ENCODE measurements around the gene PRDX3.
A peak's percentile ranks its signal among the peaks of the same experiment; 100 is the strongest.

The PRDX3 gene

DNA sequence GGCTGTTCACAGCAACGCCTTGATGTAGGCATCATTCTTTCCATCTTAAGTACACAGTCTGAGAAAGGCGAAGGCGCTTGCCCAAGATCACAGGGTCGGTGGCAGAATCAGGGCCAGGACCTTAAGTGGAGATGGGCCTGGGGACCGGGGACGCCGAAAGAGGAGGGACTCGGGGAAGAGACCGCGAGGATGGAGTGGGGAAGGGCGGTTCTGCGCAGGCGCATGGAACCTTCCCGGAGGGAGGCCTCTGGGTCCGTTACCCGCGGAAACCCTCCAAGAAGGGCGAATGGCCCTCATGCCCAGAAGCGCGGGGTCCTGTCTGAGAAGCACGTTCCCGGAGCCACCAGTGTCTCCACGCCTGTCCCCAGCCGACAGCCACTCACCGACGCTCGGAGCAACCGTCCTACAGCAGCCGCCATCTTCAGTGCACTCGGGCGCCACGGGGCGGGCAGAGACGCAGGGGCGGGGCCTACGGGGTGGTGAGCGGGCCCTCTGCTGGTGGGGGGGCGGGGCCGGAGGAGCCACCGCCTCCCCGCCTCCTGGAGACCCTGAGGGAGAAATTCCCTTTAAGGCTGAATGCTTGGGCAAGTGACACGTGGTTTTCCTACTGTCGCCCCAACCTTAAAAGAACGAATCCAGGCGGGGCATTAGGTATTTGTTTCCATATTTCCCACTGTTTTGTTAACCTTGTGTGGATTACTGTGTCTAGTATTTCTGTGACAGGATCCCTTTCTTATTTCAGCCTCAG, at the start of gene PRDX3:
Gene PRDX3, minus strand, starts transcription at position 441 of the 748 bp plus-strand sequence. Its CDS starts 22 bp downstream, at position 419.
- H3K27me3 Mint-ChIP-seq: no peaks in the 10 kb centered on the region
- peaks cover 46% of the 10 kb centered on the region for H3K4me1 Mint-ChIP-seq
- no peaks in the 10 kb centered on the region for H3K9me3 Mint-ChIP-seq
- peak; percentile 87 to 91 for DNase-seq
- peak within 1 kb of the TSS; percentile 98 for H3K27ac Mint-ChIP-seq
- peak; percentile 94 for ATAC-seq
- peak within 1 kb of the TSS; percentile 96 to 100 for H3K4me3 Mint-ChIP-seq

- Mint-ChIP-seq H3K4me1 (peaks cover 13% of the 10 kb centered on the region), H3K27me3 (no peaks in the 10 kb centered on the region), H3K4me3 (no peak overlapping the region), H3K27ac (no peak overlapping the region), H3K9me3 (peaks cover 19 to 20% of the 10 kb centered on the region in 2 donors)
- ATAC-seq (no peak), DNase-seq (no peak)
Observed at GRCh38 chr10:119227825-119228224, 49.2 kb upstream of the PRDX3 start.

GRCh38 chr10:119225083-119225658, 46.6 kb upstream of the PRDX3 start:
- Mint-ChIP-seq H3K27me3 (no peaks in the 10 kb centered on the region), H3K4me3 (no peak overlapping the region), H3K4me1 (peaks cover 25% of the 10 kb centered on the region), H3K27ac (no peak overlapping the region), H3K9me3 (peaks cover 0 to 5% of the 10 kb centered on the region in 2 donors)
- DNase-seq: no peak
- no peak for ATAC-seq

GRCh38 chr10:119222966-119223386, 44.4 kb upstream of the PRDX3 start:
- Mint-ChIP-seq H3K27me3 (no peaks in the 10 kb centered on the region), H3K4me1 (peaks cover 30% of the 10 kb centered on the region), H3K27ac (peak overlapping the region in 1 of 2 donors; percentile 76), H3K9me3 (no peaks in the 10 kb centered on the region), H3K4me3 (no peak overlapping the region)
- DNase-seq (no peak), ATAC-seq (no peak)

DNA sequence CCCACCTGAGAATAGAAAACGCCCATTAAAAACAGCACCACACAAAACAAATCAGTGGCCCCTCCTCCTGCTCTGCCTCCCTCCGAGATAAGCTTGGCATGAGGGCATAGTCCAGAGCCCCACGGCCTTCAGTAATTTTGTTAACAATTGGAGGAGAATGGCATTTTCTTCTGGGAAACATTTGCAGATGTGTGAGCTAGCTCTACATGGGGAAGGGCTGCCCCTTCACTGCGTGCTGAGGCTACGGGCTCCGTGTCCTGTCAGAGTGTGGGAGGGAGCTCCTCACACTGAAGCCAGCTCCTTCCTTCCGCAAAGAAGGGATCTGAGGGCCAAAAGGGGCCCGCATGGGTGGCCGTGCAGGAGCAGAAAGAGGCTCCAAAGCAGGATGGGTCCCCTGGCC, 43.9 kb upstream of the PRDX3 start:
- Mint-ChIP-seq H3K27me3 (no peaks in the 10 kb centered on the region), H3K4me3 (peak overlapping the region in 1 of 2 donors; percentile 61), H3K9me3 (no peaks in the 10 kb centered on the region), H3K27ac (peak overlapping the region in 1 of 2 donors; percentile 76), H3K4me1 (peaks cover 34% of the 10 kb centered on the region)
- no peak for DNase-seq
- ATAC-seq: no peak

- no peaks in the 10 kb centered on the region for H3K27me3 Mint-ChIP-seq
- H3K27ac Mint-ChIP-seq: peak overlapping the region in 1 of 2 donors; percentile 90
- no peaks in the 10 kb centered on the region for H3K9me3 Mint-ChIP-seq
- peak overlapping the region in 1 of 2 donors; percentile 46 for H3K4me3 Mint-ChIP-seq
- DNase-seq (no peak), ATAC-seq (peak; percentile 68)
- peaks cover 38% of the 10 kb centered on the region for H3K4me1 Mint-ChIP-seq
Observed at GRCh38 chr10:119221666-119222065, 43.1 kb upstream of the PRDX3 start.

- Mint-ChIP-seq H3K9me3 (no peaks in the 10 kb centered on the region), H3K4me3 (no peak overlapping the region), H3K27ac (no peak overlapping the region), H3K27me3 (no peaks in the 10 kb centered on the region), H3K4me1 (peaks cover 38% of the 10 kb centered on the region)
- DNase-seq (no peak), ATAC-seq (no peak)
Observed at GRCh38 chr10:119221201-119221600, 42.6 kb upstream of the PRDX3 start.

DNA sequence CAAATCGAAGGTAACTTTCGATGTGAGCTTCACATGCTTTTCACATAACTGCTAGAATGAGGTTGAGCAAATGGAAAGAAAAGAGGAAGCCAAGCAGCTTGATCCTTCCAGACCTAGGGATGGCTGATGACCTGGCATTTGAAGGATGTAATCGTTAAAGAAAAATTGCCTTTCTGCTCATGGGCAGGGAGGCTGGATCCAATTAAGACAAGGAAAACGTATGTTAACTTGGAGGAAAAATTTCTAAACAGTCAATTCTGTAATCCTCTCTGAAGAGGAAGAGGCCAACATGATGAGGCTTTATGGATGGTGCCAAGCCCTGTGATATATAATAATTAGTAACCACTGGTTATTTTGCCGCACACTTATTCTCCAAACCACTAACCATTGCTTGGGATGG, 41.3 kb upstream of the PRDX3 start:
- H3K4me1 Mint-ChIP-seq: peaks cover 48% of the 10 kb centered on the region
- no peaks in the 10 kb centered on the region for H3K27me3 Mint-ChIP-seq
- ATAC-seq: no peak

GRCh38 chr10:119217991-119218490, 39.4 kb upstream of the PRDX3 start:
- H3K27me3 Mint-ChIP-seq: no peaks in the 10 kb centered on the region
- H3K4me3 Mint-ChIP-seq: no peak overlapping the region
- H3K4me1 Mint-ChIP-seq: peaks cover 64% of the 10 kb centered on the region
- no peak overlapping the region for H3K27ac Mint-ChIP-seq
- DNase-seq: no peak
- no peak for ATAC-seq
- no peaks in the 10 kb centered on the region for H3K9me3 Mint-ChIP-seq

More for the DNA sequence above, 41.3 kb upstream of the PRDX3 start:
- Mint-ChIP-seq H3K4me3 (no peak overlapping the region), H3K9me3 (no peaks in the 10 kb centered on the region), H3K27ac (no peak overlapping the region)
- no peak for DNase-seq

DNA sequence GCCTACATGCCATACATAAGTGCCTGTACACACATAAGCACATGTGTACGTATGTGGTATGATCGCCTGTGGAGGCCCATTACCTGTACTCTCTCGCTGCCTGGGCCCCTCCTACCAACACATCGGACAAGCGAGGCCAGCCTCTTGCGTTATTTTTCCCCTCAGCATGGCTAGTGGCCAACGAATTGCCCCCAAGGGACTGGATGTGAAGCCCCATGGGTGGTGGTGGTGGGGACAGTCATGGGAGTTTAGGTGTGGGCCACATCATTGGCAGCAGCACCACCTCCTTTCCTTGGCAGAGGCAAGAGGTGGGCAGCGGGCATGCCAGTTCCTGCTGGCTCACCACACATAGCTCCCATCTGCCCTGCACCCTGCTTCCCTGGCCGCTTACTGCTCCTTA, 38.8 kb upstream of the PRDX3 start:
- H3K9me3 Mint-ChIP-seq: no peaks in the 10 kb centered on the region
- H3K4me3 Mint-ChIP-seq: no peak overlapping the region
- no peak for ATAC-seq
- peaks cover 66% of the 10 kb centered on the region for H3K4me1 Mint-ChIP-seq
- H3K27ac Mint-ChIP-seq: no peak overlapping the region
- DNase-seq: no peak
- H3K27me3 Mint-ChIP-seq: no peaks in the 10 kb centered on the region

DNA sequence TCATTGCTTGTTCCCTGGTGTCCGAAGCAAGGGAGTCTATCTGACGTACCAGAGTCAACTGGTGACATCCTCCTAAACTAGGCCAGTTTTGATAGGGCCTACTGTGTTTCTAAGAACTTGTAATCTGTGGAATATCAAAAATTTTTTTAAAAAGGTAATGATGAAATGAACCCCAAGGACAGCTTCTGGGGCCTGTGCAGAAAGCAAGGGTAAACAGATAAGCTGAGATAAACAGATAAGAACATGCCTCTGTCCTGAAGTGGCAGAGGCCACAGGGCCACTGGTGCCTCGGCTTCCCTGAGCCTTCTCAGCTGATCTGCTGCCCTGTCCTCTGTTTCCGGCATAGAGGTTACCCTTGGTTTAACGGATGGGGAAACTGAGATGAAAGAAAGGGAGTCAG, 37.5 kb upstream of the PRDX3 start:
- H3K4me3 Mint-ChIP-seq: no peak overlapping the region
- no peaks in the 10 kb centered on the region for H3K9me3 Mint-ChIP-seq
- ATAC-seq (no peak), DNase-seq (no peak)
- peaks cover 65% of the 10 kb centered on the region for H3K4me1 Mint-ChIP-seq
- H3K27ac Mint-ChIP-seq: no peak overlapping the region
- no peaks in the 10 kb centered on the region for H3K27me3 Mint-ChIP-seq

DNA sequence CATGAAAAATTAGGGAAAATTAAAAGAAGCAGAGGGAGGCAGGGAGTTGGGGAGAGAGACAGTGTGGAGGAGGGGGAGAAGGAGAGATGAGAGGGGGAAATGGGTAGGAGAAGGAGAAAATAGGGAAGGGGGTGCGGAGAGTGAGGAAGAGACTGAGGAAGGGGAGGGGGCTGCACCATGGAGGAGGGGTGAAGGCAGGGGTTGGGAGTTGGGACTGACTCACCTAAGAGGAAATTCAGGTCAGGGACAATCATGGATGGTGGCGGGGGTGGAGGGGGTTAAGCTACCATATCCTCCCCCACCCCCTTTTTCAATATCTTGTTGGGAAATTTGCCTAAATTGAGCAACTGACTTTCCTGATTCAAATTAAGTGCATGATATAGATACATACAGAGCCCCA, 36.8 kb upstream of the PRDX3 start:
- ATAC-seq: no peak
- no peaks in the 10 kb centered on the region for H3K9me3 Mint-ChIP-seq
- H3K4me3 Mint-ChIP-seq: no peak overlapping the region
- H3K4me1 Mint-ChIP-seq: peaks cover 64% of the 10 kb centered on the region
- DNase-seq: no peak
- H3K27me3 Mint-ChIP-seq: no peaks in the 10 kb centered on the region
- no peak overlapping the region for H3K27ac Mint-ChIP-seq

DNA sequence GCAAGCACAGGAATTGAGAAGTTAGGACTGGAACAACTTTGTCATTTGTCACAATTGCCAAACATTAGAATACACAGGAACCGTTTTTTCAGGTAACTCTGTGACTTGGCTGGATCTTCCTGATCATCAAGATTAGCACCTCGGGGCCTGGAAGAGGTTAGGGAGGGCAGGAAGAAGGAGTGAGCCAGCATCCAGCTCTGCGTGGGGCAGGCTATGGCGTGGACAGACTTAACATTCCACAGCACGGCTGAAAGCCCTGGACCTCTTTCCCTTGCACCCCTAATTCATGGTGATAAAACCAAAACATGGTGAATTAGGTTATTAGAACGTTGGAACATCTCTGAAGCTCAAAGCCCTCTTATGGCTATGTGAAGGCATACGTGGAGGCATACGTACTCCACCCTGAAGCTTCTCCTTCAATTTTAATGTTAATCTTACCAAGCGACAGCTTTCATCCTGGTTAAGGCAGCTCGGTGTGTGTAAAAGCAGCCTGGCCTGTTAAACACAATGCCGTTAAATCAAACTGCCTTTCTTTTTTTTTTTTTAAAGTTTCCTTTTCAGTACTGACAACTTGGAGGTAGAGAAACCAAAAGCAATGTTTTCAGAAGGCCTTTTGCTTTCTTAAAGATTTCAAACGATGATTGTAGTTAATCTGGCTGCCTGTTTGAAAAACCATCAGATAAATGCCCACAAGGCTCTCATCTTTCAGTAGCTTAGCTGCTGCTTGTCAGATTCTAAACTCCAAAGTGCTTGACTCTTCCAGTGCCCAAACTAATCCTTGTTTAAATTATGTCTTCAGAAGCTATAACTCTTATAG, 33.2 kb upstream of the PRDX3 start:
- peaks cover 69% of the 10 kb centered on the region for H3K4me1 Mint-ChIP-seq
- H3K27me3 Mint-ChIP-seq: no peaks in the 10 kb centered on the region
- peak overlapping the region; percentile 82 to 83 for H3K4me3 Mint-ChIP-seq
- DNase-seq (peak in 1 of 2 donors; percentile 19), ATAC-seq (no peak)
- H3K9me3 Mint-ChIP-seq: no peaks in the 10 kb centered on the region
- peak overlapping the region; percentile 98 for H3K27ac Mint-ChIP-seq

DNA sequence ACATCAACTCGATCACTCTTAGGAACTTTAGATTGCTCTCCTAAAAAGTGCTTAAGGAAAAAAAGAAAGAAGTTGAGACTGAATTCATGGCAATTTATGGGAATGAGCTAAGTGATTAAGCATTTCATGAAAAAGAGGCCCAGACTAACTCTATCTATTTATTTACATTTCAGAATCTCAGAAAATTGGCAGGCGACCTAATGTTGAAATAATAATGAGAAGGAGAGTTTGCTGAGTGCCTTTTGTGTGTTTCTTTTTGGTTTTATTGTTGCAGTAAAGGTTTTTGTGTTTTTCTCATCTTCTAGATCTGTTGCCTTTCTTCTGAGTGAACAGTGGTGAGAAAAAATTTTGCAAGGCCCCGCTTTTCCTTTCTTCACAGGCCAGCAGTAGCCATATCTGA, 32.6 kb upstream of the PRDX3 start:
- ATAC-seq (no peak), DNase-seq (no peak)
- H3K9me3 Mint-ChIP-seq: no peaks in the 10 kb centered on the region
- no peaks in the 10 kb centered on the region for H3K27me3 Mint-ChIP-seq
- H3K4me3 Mint-ChIP-seq: peak overlapping the region; percentile 82 to 83
- peaks cover 73% of the 10 kb centered on the region for H3K4me1 Mint-ChIP-seq
- H3K27ac Mint-ChIP-seq: peak overlapping the region; percentile 98

DNA sequence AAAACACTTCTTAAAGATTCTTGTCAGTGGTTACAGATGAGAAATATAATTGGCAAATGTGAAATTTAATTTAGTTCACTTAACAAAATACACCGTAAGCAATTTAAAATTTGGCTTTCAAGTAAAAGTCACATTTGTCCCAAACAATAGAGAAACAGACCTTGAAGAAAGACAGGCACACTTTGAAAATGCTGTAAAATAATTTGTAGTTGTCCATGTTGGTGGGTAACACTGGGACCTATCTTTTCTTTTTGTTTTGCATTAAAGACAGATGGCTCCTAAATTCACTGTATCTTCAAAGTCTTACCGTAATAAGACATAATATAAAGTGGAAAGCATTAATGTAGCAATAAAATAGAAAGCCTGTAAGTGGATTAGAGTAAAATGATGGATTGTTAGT, 32.0 kb upstream of the PRDX3 start:
- Mint-ChIP-seq H3K27me3 (no peaks in the 10 kb centered on the region), H3K4me1 (peaks cover 74% of the 10 kb centered on the region), H3K27ac (peak overlapping the region; percentile 98), H3K4me3 (peak overlapping the region; percentile 82 to 83), H3K9me3 (no peaks in the 10 kb centered on the region)
- no peak for ATAC-seq
- no peak for DNase-seq
